CD4-positive, alpha-beta T cell (primary cell): Measurements from ENCODE around the gene SUFU. TPM values are rescaled to one million over a fixed set of nuclear protein-coding genes. Genes with fewer than 3 reads are reported as not detected.
A peak's percentile ranks its signal among the peaks of the same experiment; 100 is the strongest.

Source experiments
- ATAC-seq: fragments of 200-7000 bp; cut with Tn5 transposase; one replicate; pipeline ENCODE4 v1.10.0; 2022; ENCODE audit warnings: mild to moderate bottlenecking; ENCODE audit not compliant: poor library complexity
- CTCF ChIA-PET: fragments of 350-600 bp; sonication (Branson Sonifier 250); formaldehyde crosslinking; loops from one replicate; lab custom pipeline; 2021; ENCODE audit warnings: antibody characterized with exemption, inconsistent platforms; lab: Charles Lee
- POLR2A ChIA-PET: fragments of 350-600 bp; sonication (Branson Sonifier 250); formaldehyde crosslinking; loops from one replicate; lab custom pipeline; 2021; ENCODE audit warnings: antibody characterized with exemption, inconsistent platforms; lab: Charles Lee
- DNase-seq, 14 experiments: peaks; one replicate each; pipeline ENCODE4 v3.0.0-alpha.2; 2013 to 2020; ENCODE audit warnings: mixed read lengths in 2 of 14
- H3K27ac ChIP-seq, 2 donors: one replicate each; pipeline versions ENCODE4 v1.5.1 to v1.7.0; 2013; ENCODE audit warnings: low read length in 2 of 2, low read depth in 1 of 2, mild to moderate bottlenecking in 1 of 2
- H3K27me3 ChIP-seq, 2 experiments: 1 replicate in 1 of 2; 2 replicates in 1 of 2; pipeline versions ENCODE4 v1.6.1 to v1.7.0; 2013; ENCODE audit warnings: low read length in 2 of 2, control low read depth in 1 of 2, mild to moderate bottlenecking in 1 of 2, moderate library complexity in 1 of 2; ENCODE audit not compliant: insufficient read depth in 2 of 2, control insufficient read depth in 1 of 2
- H3K36me3 ChIP-seq: one replicate; pipeline ENCODE4 v1.6.1; 2013; ENCODE audit warnings: low read length, control low read depth; ENCODE audit not compliant: insufficient read depth
- H3K4me1 ChIP-seq: one replicate; pipeline ENCODE4 v1.6.1; 2013; ENCODE audit warnings: low read length, control low read depth; ENCODE audit not compliant: insufficient read depth
- H3K4me3 ChIP-seq: one replicate; pipeline ENCODE4 v1.5.1; 2013; ENCODE audit warnings: mild to moderate bottlenecking, low read length, moderate library complexity
- H3K9me3 ChIP-seq, 2 experiments: 1 replicate in 1 of 2; 2 replicates in 1 of 2; pipeline versions ENCODE4 v1.6.1 to v1.7.0; 2013; ENCODE audit warnings: low read length in 2 of 2, mild to moderate bottlenecking in 2 of 2, control low read depth in 1 of 2, moderate library complexity in 1 of 2; ENCODE audit not compliant: control insufficient read depth in 1 of 2, insufficient read depth in 1 of 2
- H3K27ac Mint-ChIP-seq: one replicate; pipeline ENCODE4 v1.8.0; 2020; ENCODE audit warnings: mixed read lengths
- H3K27me3 Mint-ChIP-seq: one replicate; pipeline ENCODE4 v1.8.0; 2021; ENCODE audit warnings: mixed read lengths
- H3K36me3 Mint-ChIP-seq: one replicate; pipeline ENCODE4 v1.8.0; 2021; ENCODE audit warnings: low read depth, mixed read lengths
- H3K4me1 Mint-ChIP-seq: one replicate; pipeline ENCODE4 v1.8.0; 2021; ENCODE audit warnings: low read depth, mixed read lengths
- H3K4me3 Mint-ChIP-seq: one replicate; pipeline ENCODE4 v1.8.0; 2020; ENCODE audit warnings: mild to moderate bottlenecking, mixed read lengths
- H3K9me3 Mint-ChIP-seq: one replicate; pipeline ENCODE4 v1.8.0; 2020; ENCODE audit warnings: mixed read lengths
- intact Hi-C, 2 experiments: fragments of 100-400 bp; cut with DNase I in 1 of 2; cut with micrococcal nuclease in 1 of 2; formaldehyde crosslinking; loops; one replicate each; pipeline versions ENCODE4 v1.15.1 to v1.9.0; 2023 to 2025; cut with DNase I, micrococcal nuclease
- total RNA-seq, 174 experiments: library from RNA in 2 of 174; stranded (reverse) in 2 of 174; gene quantifications; one replicate each; pipeline ENCODE4 v1.2.3 and lab custom pipeline; 2021 to 2026
- TF ChIP-seq, protein P1 (sequence below): fragments of 200-600 bp; IDR thresholded peaks from one replicate; pipeline ENCODE4 v1.8.0; 2022; ENCODE audit warnings: antibody characterized with exemption, mild to moderate bottlenecking

SUFU gene
- total RNA-seq, 2 experiments from 2014 or later: 6.7 to 7.3 TPM

- H3K27me3 Mint-ChIP-seq: no peaks in the 10 kb centered on the region
- Histone ChIP-seq H3K9me3 (no peaks in the 10 kb centered on the region), H3K27me3 (no peaks in the 10 kb centered on the region), H3K4me3 (peak overlapping the region; percentile 72), H3K4me1 (peaks cover 28% of the 10 kb centered on the region), H3K27ac (peak overlapping the region in 1 of 2 donors; percentile 38), H3K36me3 (peaks cover under 1% of the 10 kb centered on the region)
- TF ChIP-seq, protein P1, sequence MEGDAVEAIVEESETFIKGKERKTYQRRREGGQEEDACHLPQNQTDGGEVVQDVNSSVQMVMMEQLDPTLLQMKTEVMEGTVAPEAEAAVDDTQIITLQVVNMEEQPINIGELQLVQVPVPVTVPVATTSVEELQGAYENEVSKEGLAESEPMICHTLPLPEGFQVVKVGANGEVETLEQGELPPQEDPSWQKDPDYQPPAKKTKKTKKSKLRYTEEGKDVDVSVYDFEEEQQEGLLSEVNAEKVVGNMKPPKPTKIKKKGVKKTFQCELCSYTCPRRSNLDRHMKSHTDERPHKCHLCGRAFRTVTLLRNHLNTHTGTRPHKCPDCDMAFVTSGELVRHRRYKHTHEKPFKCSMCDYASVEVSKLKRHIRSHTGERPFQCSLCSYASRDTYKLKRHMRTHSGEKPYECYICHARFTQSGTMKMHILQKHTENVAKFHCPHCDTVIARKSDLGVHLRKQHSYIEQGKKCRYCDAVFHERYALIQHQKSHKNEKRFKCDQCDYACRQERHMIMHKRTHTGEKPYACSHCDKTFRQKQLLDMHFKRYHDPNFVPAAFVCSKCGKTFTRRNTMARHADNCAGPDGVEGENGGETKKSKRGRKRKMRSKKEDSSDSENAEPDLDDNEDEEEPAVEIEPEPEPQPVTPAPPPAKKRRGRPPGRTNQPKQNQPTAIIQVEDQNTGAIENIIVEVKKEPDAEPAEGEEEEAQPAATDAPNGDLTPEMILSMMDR: no peak
- H3K36me3 Mint-ChIP-seq: no peaks in the 10 kb centered on the region
- no peaks in the 10 kb centered on the region for H3K9me3 Mint-ChIP-seq
- CTCF ChIA-PET: interaction anchor here (0.7 to 3.2 kb wide), 5 partner anchors 11 to 58 kb away, joined by 3 to 19 read pairs (median 7); partner anchors contain the start of genes C10orf95, CUEDC2 and FBXL15
- ATAC-seq (peak; percentile 100), DNase-seq (peak; percentile 87 to 97 (median 93))
- POLR2A ChIA-PET: interaction anchor here (0.6 to 6.4 kb wide), 15 partner anchors 10 to 338 kb away, joined by 3 to 90 read pairs (median 5); partner anchors contain the start of genes ACTR1A, C10orf95, CUEDC2 and FBXL15
- H3K4me1 Mint-ChIP-seq: peaks cover 29% of the 10 kb centered on the region
- H3K27ac Mint-ChIP-seq: peak overlapping the region; percentile 70
- intact Hi-C loops: loop anchor here (1.0 to 2.0 kb wide), 4 partner anchors 17 to 43 kb away; partner anchors contain the start of genes CUEDC2 (in 1 of the 2) and PSD (in 1 of the 2)
- peak overlapping the region; percentile 92 for H3K4me3 Mint-ChIP-seq
Measured at GRCh38 chr10:102461187-102462054, 42.4 kb upstream of the SUFU start.

- Mint-ChIP-seq H3K36me3 (no peaks in the 10 kb centered on the region), H3K4me1 (peaks cover 26% of the 10 kb centered on the region), H3K4me3 (peak overlapping the region; percentile 44), H3K27ac (no peak overlapping the region), H3K9me3 (no peaks in the 10 kb centered on the region), H3K27me3 (no peaks in the 10 kb centered on the region)
- POLR2A ChIA-PET: interaction anchor here (1.3 to 6.4 kb wide), 7 partner anchors 11 to 42 kb away, joined by 5 to 90 read pairs (median 10); partner anchors contain the start of genes ACTR1A, C10orf95, CUEDC2 and FBXL15
- Histone ChIP-seq H3K9me3 (no peaks in the 10 kb centered on the region), H3K4me1 (peaks cover 28% of the 10 kb centered on the region), H3K27me3 (no peaks in the 10 kb centered on the region), H3K27ac (no peak overlapping the region), H3K36me3 (no peaks in the 10 kb centered on the region), H3K4me3 (no peak overlapping the region)
- TF ChIP-seq, protein P1: no peak
- ATAC-seq (no peak), DNase-seq (no peak)
- CTCF ChIA-PET: interaction anchor here (0.7 to 3.2 kb wide), 5 partner anchors 12 to 40 kb away, joined by 3 to 19 read pairs (median 3); partner anchors contain the start of genes C10orf95 and CUEDC2
- intact Hi-C loops: no loop called here
Measured at GRCh38 chr10:102462512-102463054, 41.2 kb upstream of the SUFU start.

DNA sequence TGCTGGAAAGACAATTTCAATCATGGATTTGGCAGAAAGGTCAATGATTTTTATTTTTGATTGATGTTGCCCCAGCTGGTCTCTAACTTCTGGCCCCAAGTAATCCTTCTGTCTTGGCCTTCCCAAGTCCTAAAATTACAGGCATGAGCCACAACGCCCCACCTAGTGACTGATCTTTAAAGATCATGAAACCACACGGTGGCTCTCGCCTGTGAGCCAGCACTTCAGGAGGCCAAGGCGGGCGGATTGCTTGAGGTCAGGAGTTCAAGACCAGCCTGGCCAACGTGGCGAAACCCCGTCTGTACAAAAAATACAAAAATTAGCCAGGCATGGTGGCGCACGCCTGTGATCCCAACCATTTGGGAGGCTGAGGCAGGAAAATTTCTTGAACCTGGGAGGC, 39.8 kb upstream of the SUFU start:
- CTCF ChIA-PET: interaction anchor here (0.9 to 3.2 kb wide), 2 partner anchors 41 to 234 kb away, joined by 3 to 12 read pairs; no protein-coding TSS in a partner anchor
- no peaks in the 10 kb centered on the region for H3K36me3 ChIP-seq
- no peaks in the 10 kb centered on the region for H3K9me3 Mint-ChIP-seq
- no peak overlapping the region for H3K4me3 Mint-ChIP-seq
- TF ChIP-seq, protein P1: no peak
- no peak overlapping the region for H3K27ac Mint-ChIP-seq
- no peak overlapping the region for H3K4me3 ChIP-seq
- POLR2A ChIA-PET: interaction anchor here (6.4 kb wide), 1 partner anchor 13 kb away, joined by 90 read pairs; the partner anchor contains the start of gene C10orf95
- ATAC-seq (no peak), DNase-seq (no peak)
- no peaks in the 10 kb centered on the region for H3K36me3 Mint-ChIP-seq
- no peaks in the 10 kb centered on the region for H3K27me3 Mint-ChIP-seq
- peaks cover 28% of the 10 kb centered on the region for H3K4me1 ChIP-seq
- no peaks in the 10 kb centered on the region for H3K27me3 ChIP-seq
- intact Hi-C loops: no loop called here
- peaks cover 24% of the 10 kb centered on the region for H3K4me1 Mint-ChIP-seq
- no peaks in the 10 kb centered on the region for H3K9me3 ChIP-seq
- no peak overlapping the region for H3K27ac ChIP-seq
